Cardiac septum (tissue), 1 donor: ENCODE measurements around the gene RCOR2. TPM values are rescaled to one million over a fixed set of nuclear protein-coding genes. Genes with fewer than 3 reads are reported as not detected.

Source experiments
- DNase-seq: peaks from one replicate; pipeline ENCODE4 v3.0.0-alpha.2; 2020; ENCODE audit warnings: low spot score
- intact Hi-C: fragments of 100-400 bp; cut with DNase I; formaldehyde crosslinking; loops from one replicate; pipeline ENCODE4 v1.14.0; 2022
- total RNA-seq: library from RNA; stranded (reverse); fragmentation: NEBNext Ultra II Directional; extraction: Animal tissue kit (Norgen Biotek cat#: 25700); gene quantifications from one replicate; pipeline ENCODE4 v1.2.1, GENCODE V29; 2021
- donor health status: DM: no; HTN: no; CAD: no.

Gene RCOR2
- total RNA-seq, 1 donor from 2014 or later = 4.8 TPM

DNA sequence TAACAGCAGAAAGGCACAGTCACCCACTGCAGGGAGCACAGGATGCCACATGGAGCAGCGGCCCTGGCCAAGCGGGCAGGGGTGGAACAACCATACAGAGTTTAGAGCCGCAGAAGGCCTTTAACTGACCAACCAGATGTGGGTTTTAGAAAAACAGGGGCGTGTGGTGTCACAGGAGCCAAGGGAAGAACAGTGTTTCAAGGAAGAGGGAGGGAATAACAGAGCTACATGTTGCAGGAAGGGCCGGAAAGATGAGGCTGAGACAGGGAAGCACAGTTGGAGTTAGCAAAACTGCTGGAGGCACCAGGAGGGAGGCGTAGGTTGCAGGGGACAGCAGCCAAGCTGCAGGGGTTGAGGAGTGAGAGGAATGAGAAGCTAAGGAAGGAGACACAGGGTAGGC is 14.1 kb upstream of the RCOR2 start:
- intact Hi-C loops = no loop called here
- DNase-seq = no peak

GRCh38 chr11:63929616-63930015 is 12.7 kb upstream of the RCOR2 start:
- intact Hi-C loops = no loop called here
- no peak for DNase-seq

GRCh38 chr11:63923319-63923718 is 6.4 kb upstream of the RCOR2 start:
- no peak for DNase-seq
- intact Hi-C loops = loop anchor here (2.0 kb wide), 1 partner anchor 15 kb away; the partner anchor contains the start of gene NAA40

DNA sequence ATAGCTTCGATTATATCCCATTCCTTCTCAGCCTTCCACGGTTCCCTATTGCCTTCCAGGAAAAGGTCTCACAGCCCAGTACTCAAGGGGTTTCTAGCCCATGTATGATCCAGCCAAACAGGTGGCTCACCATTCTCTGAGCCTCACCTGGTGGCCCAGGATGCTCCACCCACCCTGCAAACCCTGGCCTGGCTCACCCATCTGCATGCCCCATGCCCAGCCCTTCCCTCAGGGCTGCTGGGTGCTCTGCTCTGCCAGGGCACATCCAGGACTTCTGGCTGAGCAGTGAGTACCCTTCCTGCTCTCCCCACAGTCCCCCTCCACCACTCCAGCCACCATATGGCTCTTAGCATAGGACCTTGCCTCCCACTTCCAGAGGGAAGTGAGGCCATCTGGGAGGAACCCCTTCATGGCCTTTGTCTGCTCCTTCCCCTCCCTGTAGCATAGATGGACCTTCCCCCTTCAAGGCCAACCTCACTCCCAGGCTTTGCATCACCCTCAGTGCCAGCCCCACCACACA is 5.8 kb upstream of the RCOR2 start:
- intact Hi-C loops = loop anchor here (2.0 kb wide), 1 partner anchor 16 kb away; the partner anchor contains the start of gene NAA40
- DNase-seq = no peak

- DNase-seq = no peak
- intact Hi-C loops = no loop called here
Measured at GRCh38 chr11:63920939-63921417, 4.0 kb upstream of the RCOR2 start.

DNA sequence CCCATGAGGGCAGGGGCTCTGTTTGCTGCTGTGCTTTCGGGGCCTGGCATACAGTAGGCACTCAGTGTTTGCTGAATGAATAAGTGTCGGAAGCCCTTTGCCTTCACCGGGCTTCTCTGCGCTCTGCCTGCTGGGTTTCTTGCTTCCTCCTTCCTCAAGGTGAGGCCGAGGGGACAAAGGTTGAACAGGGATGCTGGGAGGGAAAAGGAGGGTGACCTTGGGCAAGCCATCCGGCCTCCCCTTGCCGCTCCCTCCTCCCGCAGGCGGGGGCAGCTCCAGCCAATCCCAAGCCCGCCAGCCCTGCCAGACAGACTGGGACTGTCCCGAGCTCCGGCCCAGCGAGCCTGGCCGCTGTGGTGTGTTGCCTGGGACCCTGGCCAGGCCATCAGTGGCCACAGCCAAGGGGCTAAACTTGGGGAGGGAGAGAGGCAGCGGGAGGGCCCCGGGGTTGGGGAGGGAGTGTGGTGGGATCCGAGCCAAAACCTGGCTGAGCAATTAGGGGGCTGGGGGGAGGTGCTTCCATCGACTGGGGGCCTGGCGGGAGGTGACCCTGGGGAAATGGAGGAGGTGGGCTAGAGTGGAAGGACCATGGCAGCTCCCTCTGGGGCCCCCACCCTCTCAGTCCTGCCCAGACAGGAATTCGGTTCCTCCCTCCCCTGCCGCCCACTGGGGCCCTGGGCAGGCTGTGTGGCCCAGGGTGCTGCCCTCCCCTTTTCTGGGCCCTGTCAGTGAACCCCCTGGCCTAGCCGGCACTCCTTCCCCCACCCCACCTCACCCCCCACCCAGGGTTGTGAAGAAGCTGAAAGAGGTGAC is 3.4 kb upstream of the RCOR2 start:
- intact Hi-C loops = no loop called here
- peak; percentile 93 for DNase-seq

- peak; percentile 84 for DNase-seq
- intact Hi-C loops = loop anchor here (2.0 kb wide), 2 partner anchors 47 to 81 kb away; partner anchors contain the start of gene MARK2
Measured at GRCh38 chr11:63919267-63920125, 2.5 kb upstream of the RCOR2 start.

- no peak for DNase-seq
Measured at GRCh38 chr11:63918507-63919191, 1.7 kb upstream of the RCOR2 start.

DNA sequence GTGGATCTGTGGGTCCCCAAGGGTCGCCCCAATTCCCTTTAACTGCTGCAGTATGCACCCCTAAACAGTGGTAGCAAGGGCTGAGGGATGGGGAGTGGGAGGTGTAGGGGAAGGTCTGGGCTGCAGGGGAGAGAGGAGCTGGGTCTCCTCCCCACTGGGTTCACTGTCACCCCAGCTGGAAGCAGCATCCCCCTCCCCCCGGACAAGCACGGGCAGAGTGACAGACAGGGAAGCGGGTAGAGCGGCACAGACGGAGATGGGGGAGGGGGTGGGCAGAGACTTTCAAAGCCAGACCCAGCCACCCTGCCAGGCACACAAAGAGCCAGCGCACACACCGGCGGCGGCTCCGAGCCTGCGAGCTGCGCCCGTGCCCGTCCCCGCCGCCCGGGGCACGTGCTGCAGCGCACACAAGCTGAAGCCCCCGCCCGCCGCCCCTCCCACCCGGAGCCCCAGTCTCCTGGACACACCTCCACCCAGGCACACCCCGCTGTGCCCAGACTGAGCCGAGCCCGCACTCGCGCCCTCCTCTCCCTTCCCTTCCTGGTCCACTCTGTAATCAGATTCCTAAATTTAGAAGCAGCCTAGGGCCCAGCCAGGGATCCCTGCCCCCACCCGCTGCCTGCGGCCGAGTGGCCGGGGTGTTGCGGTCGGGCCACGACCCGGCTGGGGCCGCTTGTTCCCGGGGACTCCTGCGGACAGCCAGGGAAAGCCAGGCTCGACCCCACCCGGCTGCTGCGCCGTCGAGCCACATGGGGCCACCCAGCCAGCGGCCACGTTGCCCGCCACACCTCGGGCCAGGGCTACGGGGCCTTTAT is 935 bp upstream of the RCOR2 start:
- peak; percentile 92 for DNase-seq
- intact Hi-C loops = loop anchor here (2.0 kb wide), 2 partner anchors 45 to 79 kb away; partner anchors contain the start of gene MARK2

More at GRCh38 chr11:63918507-63919191, 1.7 kb upstream of the RCOR2 start:
- intact Hi-C loops = loop anchor here (2.0 kb wide), 2 partner anchors 46 to 80 kb away; partner anchors contain the start of gene MARK2

DNA sequence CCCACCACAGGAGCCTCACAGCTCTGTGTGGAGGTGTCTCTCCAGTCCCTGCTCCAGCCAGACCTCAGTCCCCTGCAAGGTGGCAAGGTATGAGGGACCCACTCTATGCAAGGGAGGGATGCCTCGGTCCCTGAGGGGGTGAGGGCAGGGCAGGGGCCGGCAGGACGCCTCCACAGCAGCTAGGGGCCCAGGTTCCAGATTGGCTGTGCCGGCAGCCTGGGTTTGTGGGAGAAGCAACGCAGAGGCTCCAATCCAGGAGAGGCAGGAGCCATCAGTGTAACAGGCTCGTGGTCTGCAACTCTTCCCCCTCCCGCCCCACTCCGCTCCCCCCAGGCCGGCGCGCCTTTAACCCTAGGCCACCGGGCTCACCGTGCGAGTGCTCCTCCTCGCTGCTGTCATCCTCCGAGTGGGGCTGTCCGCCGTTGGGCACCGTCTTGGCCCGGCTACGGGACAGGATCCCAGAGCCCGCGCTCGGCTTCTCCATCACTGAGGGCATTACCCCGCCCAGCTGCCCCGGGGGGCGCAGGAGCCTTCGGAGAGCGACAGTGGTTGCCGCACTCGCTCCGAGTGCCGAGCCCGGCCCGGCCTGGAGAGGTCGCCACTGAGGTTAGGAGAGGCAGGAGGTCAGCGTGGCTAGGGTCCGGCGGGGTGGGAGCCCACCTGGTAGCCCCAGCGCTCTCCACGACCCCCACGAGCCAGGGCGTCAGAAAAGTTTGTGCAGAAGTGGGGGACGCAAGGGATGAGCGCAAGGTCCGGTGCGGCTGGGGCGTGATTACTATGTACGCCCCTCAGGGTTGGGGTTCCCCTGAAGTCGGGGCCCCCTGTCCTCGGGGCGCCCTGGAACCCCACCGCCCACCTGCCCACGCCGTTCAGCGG is 765 bp downstream of the RCOR2 start:
- intact Hi-C loops = no loop called here
- DNase-seq = no peak

GRCh38 chr11:63914896-63915691 is 1.9 kb downstream of the RCOR2 start:
- intact Hi-C loops = no loop called here
- DNase-seq = no peak

GRCh38 chr11:63913866-63914830 is 2.8 kb downstream of the RCOR2 start:
- intact Hi-C loops = no loop called here
- DNase-seq = no peak

- DNase-seq = no peak
- intact Hi-C loops = no loop called here
Measured at GRCh38 chr11:63912678-63913077, 4.3 kb downstream of the RCOR2 start.

GRCh38 chr11:63911876-63912275 is 5.1 kb downstream of the RCOR2 start:
- intact Hi-C loops = no loop called here
- no peak for DNase-seq

GRCh38 chr11:63911440-63911839 is 5.5 kb downstream of the RCOR2 start:
- DNase-seq = no peak
- intact Hi-C loops = no loop called here

DNA sequence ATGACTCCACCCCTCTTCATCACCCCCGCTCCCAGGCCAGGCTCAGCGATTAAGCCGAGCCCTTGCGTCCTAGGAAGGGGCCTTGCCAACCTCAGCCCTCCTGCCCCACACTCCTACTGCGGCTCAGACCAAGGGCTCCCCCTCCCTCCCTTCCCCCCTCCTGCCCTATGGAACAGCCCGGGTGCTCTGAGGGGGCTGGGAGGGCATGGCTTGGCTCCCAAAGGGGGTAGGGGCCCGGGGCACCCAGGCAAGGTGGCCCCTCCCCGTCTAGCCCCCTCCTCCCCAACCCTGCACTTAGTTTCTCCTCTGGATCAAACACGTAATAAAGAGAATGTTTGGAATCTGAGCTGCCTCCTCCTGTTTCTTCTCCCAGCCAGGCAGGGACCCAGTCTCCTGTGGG is 6.3 kb downstream of the RCOR2 start:
- no peak for DNase-seq
- intact Hi-C loops = no loop called here
